HG02973 (cell line): ENCODE data around the gene HLF.
A peak's percentile ranks its signal among the peaks of the same experiment; 100 is the strongest.

Experiments used
- ATAC-seq: cut with Tn5 transposase; IDR thresholded peaks from one replicate; pipeline ENCODE4 v1.9.1; 2021; ENCODE audit warnings: moderate library complexity; ENCODE audit not compliant: unreplicated experiment

HLF gene

DNA sequence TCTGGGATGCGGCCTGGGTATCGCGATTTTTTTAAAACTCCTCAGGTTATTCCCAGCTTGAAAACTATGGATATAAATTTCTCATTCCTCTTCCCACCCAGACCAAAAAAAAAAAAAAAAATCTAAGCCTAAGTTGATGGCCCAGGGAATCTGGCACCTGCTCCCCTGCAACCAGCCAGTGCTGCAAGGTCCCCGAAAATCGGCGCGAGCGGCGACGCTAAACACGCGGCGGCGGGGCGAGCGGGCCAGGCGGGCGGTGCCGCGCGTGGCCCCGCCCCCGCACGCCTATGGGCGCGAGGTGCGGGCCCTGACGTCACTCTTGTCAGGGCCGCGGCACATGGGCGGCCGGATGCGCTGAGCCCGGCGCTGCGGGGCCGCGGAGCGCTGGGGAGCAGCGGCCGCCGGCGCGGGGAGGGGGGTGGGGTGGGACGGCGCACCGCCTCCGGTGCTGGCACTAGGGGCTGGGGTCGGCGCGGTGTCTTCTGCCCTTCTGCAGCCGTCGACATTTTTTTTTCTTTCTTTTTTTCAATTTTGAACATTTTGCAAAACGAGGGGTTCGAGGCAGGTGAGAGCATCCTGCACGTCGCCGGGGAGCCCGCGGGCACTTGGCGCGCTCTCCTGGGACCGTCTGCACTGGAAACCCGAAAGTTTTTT, at the start of gene HLF:
Gene HLF, plus strand, starts transcription at position 316 of the 654 bp plus-strand sequence. CDS start 525 bp downstream, outside the sequence.
- peak; percentile 97 for ATAC-seq

DNA sequence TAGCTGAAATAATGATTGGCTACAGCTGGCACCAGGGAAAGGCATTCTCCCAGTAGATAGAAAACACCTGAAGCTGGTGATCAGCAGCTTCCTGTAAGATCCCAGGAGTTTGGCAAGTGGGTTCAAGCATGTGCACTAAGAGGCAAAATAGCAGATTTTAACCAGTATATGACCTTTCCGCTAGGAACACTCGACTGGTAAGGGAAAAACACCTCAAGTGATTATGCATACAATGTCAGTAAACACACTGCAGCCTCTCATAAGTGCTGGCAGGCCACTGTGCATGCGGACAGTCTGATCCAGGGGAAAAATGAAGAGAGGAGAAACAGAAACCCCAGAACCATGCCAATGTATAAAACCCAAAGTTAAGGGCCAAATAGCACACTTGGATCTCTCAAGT, 49.0 kb upstream of the HLF start:
- no peak for ATAC-seq

DNA sequence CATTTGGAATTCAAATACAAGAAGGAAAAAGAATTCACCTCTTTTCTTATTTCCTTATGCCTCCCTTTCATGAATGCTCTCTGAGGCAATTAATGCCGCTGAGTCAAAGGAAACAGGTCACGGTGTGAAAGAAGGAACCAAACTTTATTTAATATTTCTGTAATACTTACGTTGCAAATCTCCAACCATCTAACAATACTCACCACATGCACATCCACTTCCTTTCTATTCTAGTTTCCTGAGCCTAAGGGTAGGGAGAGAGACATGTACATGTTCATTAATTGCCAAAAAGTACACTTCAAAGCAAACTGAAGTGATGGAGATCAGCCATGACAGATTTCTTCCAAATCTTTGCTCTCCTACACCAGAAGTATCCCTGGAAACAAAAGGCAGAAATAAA, 47.9 kb upstream of the HLF start:
- no peak for ATAC-seq

DNA sequence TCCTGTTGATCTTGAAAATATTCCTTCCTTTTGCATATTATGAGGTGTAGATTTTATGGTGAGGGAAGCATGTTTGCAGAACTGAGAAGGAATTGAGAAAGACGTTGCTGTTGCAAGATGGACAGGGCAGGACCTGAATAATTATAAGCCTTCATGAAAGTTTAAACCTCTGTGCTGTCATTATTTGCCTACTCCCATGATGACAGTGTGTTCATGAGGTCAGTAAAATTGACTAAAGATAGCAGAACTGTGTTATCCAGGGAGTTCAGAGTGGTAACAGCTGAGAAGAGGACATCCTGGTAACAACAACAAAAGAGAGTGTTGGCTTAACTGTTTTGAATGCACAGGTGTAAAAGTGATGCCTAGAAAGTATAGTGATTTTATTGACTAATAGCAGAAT, 45.3 kb upstream of the HLF start:
- ATAC-seq, result no peak

GRCh38 chr17:55219934-55220333, 44.8 kb upstream of the HLF start:
- ATAC-seq, result no peak

DNA sequence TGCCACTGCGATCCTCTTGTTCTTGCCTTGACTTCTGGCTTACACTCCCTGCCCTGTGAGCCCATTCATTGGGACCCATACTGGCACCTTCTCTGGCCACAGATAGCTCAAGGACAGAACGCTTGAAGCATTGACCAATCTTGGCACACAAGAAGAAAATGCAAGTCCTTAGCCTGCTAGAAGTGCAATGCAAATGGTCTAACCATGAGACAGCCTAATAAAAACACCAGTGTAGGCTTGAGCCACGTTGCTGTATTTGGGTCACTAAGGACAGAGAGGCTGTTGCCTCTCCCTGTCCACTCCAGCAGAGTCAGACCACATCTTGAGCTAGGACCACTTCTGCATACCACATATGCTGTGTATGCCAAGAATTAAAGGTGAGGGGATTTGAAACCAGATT, 41.2 kb upstream of the HLF start:
- ATAC-seq, result no peak

DNA sequence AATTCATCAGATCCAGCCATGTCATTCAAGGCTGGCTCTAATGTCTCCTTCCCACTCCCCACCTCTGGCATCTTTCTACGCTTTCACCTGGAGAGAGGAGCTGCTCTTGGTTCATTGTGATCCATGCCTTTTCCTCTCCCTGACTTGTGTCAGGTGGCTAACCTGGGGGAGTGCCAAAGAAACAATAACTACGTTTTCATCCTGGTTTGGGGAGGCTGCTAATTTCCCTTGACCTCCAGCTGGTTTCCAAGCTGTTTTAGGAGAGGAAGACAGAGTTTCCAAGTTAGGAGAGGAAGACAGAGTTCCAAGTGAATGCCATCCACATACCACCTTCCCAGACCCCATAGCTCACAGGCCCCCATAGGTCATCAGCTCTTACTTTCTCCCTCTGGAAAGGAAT, 40.0 kb upstream of the HLF start:
- ATAC-seq, result no peak

DNA sequence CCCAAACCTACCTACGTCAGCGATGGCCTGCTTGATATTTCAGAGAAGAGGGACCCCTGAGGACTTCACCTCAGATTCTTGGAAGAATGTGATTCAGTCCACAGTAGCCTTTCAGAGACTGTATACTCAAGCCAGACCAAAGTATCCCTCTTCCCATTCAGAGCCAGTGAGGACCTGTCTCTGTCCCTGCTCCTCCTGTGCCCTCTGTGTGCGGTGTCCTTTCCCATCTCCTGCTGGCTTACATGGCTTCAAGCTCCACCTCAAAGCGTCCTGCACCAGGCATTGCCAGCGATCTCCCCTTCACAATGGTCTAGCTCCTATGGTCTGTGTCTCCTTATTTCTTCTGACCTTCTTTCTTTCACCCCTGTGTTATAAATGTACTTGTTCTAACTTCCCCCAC, 39.5 kb upstream of the HLF start:
- no peak for ATAC-seq

- ATAC-seq, result no peak
Measured at GRCh38 chr17:55228683-55229192, 36.0 kb upstream of the HLF start.

- ATAC-seq, result no peak
Measured at GRCh38 chr17:55229276-55229675, 35.5 kb upstream of the HLF start.

DNA sequence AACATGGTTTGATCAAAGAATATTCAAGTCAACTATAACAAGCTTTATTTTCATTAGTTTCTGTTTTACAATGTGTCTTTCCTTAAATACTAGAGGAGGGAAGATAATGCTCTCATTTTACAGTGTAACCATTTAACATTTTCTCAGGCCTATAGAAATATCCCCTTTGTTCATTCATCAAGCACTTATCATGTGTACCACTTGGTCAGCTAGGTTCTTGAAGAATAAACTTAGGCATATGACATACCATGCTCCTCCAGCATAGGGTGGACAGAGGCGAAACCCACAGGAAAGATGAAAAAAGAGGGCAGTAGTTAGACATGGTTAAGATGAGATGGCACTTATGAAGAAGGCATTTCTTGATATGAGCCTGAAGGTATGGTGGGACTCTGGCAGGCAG, 34.0 kb upstream of the HLF start:
- no peak for ATAC-seq

DNA sequence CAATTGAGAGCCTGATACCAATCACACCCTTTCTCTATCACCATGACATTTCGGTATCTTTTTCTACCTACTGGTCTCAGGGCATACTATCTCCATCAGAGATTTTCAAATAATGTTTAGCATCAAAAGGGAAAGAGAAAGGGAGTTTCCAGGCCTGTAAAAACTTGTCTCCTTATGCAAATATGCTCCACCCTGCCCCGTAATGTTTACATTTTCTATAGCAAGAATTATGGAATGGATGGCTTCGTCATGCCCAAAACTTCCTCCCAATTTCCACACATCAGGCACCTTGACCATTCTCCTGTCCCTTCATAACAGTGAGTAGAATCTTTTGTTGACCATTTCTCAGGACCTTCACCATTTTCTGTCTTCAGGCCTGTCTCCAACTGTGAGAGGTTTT, 30.9 kb upstream of the HLF start:
- ATAC-seq, result no peak

- ATAC-seq, result no peak
Measured at GRCh38 chr17:55236316-55236715, 28.4 kb upstream of the HLF start.

GRCh38 chr17:55237268-55237667, 27.5 kb upstream of the HLF start:
- ATAC-seq, result no peak

DNA sequence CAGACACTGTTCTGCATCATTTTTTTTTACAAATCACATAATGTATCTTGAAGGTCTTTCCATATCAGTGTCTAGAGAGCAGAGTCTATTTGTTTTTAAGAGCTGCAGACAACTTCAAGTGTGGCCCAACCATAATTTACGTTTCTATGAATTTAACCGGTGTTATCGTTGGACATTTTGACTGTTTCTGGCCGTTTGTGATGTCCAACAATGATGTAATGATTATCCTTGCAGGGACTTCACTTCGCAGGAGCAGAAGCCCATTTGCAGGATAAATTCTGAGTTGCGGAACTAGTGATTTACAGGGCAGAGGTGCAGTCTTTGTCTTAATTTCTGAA, 26.9 kb upstream of the HLF start:
- no peak for ATAC-seq

DNA sequence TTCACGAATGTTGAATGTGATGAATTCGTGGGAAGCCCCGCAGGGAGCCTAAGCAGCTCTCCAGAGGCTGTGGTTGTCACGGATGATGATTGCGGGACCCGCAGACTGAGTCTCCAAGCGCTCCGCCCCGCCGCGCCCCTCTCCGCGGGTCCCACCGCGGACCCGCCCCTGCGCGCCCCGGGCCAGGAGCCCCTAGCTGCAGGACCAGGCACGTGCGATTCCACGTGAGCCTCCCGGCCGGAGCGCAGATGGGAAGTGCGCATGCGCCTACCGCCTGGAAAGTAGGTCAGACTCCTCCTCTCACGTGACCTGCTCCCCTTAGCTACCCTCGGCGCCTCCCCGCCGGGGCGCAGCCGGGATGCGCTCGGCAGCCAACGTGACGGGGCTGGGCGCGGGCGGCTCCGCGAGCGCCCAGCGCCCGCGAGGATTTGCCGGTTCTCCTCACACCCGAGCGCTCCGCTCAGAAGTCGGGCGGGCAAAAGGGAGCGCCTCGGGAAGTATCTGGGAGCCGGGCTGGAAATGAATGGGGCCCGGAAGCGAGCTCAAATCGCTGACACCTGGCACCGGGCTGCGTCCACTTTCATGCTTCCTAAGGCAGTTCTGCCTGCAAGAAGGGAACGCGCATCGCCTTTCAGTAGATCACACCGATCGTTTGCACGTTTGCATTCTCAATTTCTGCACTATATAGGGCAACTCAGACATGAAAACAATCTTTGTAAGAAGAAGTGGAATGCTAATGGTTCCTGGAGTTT, 26.4 kb upstream of the HLF start:
- peak; percentile 93 for ATAC-seq

- no peak for ATAC-seq
Measured at GRCh38 chr17:55238931-55239297, 25.8 kb upstream of the HLF start.

- no peak for ATAC-seq
Measured at GRCh38 chr17:55241097-55241496, 23.7 kb upstream of the HLF start.

GRCh38 chr17:55242476-55242875, 22.3 kb upstream of the HLF start:
- no peak for ATAC-seq

DNA sequence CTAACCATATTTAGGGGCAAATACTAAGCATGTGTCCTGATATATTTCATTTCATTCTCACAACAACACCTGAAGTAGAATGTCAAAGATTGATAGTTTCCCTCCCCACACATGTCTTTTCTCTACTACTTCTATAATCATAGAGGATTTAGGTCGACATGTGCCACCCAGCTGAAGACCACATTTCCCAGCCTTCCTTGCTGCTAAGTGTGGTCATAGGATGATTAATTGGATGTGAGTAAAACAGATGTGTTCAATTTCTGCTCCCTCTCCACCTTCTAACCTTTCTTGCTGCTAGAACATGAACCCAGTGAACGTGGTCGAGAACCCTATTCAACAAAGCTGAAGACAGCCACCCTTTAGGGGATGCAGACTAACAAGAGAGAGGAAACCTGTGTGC, 18.8 kb upstream of the HLF start:
- ATAC-seq, result no peak

DNA sequence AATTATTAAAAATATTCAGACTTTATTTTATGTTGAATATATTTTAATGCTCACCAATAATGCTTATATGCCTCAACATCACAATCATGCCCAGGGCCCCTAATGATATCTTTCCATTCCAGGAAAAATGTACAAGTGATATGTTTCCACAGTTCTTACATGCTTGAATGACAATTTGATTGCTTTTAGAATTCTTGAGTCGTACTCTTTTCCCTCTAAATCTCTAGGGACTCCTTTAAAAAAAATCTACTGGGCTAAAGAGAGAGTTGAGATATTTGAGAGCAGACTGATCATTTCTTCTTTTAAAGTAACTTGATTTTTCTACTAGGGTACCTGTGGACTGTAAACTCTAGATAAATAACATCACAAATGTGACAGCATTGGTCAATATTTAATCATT, 18.2 kb upstream of the HLF start:
- ATAC-seq, result no peak

- ATAC-seq, result no peak
Measured at GRCh38 chr17:55248077-55248476, 16.7 kb upstream of the HLF start.

- ATAC-seq, result no peak
Measured at GRCh38 chr17:55249861-55250260, 14.9 kb upstream of the HLF start.
